Measurements from ENCODE around the gene KIF3B. TPM values are rescaled to one million over a fixed set of nuclear protein-coding genes. Genes with fewer than 3 reads are reported as not detected.

The KIF3B gene
- total and polyA plus RNA-seq, 11 donors = 3.2 to 25.4 (median 11.4) TPM

GRCh38 chr20:32343439-32343838 lies 66.0 kb downstream of the KIF3B start:
- no peaks in the 10 kb centered on the region for H3K27me3 ChIP-seq
- no peak overlapping the region for H3K27ac ChIP-seq
- no peaks in the 10 kb centered on the region for H3K36me3 ChIP-seq
- peaks cover 0 to 13% (median 0%) of the 10 kb centered on the region in 12 donors for H3K4me1 ChIP-seq
- 91 to 94% (median 92%) methylated on average over 3 of the region's 3 CpGs for WGBS, 4 donors
- no peak for ATAC-seq
- H3K9me3 ChIP-seq = no peaks in the 10 kb centered on the region
- TF ChIP-seq CTCF (IDR thresholded peaks at IDR 0.05) (no peak), POLR2A (IDR thresholded peaks at IDR 0.05) (no peak)
- no peak overlapping the region for H3K4me3 ChIP-seq
- DNase-seq = no peak
- intact Hi-C loops (cut with DNase I) = no loop called here

- Histone ChIP-seq H3K9me3 (no peaks in the 10 kb centered on the region), H3K27me3 (no peaks in the 10 kb centered on the region), H3K4me1 (peaks cover 0 to 6% (median 0%) of the 10 kb centered on the region in 12 donors), H3K4me3 (no peak overlapping the region), H3K27ac (no peak overlapping the region), H3K36me3 (no peaks in the 10 kb centered on the region)
- DNase-seq (no peak), ATAC-seq (no peak)
- TF ChIP-seq POLR2A (IDR thresholded peaks at IDR 0.05) (no peak), CTCF (IDR thresholded peaks at IDR 0.05) (no peak)
- 63 to 72% (median 66%) methylated on average over 7 of the region's 7 CpGs for WGBS, 4 donors
- intact Hi-C loops (cut with DNase I) = no loop called here
These were observed 67.5 kb downstream of the KIF3B start for GRCh38 chr20:32344835-32345506.

GRCh38 chr20:32348207-32348606 lies 70.8 kb downstream of the KIF3B start:
- H3K4me3 ChIP-seq = no peak overlapping the region
- no peaks in the 10 kb centered on the region for H3K36me3 ChIP-seq
- no peak overlapping the region for H3K27ac ChIP-seq
- TF ChIP-seq CTCF (IDR thresholded peaks at IDR 0.05) = no peak
- TF ChIP-seq POLR2A (IDR thresholded peaks at IDR 0.05) = no peak
- H3K27me3 ChIP-seq = no peaks in the 10 kb centered on the region
- H3K4me1 ChIP-seq = peaks cover 0 to 6% (median 0%) of the 10 kb centered on the region in 12 donors
- no peaks in the 10 kb centered on the region for H3K9me3 ChIP-seq
- WGBS, 4 donors = 91 to 94% (median 92%) methylated on average over 3 of the region's 3 CpGs
- intact Hi-C loops (cut with DNase I) = no loop called here
- ATAC-seq (no peak), DNase-seq (no peak)

- TF ChIP-seq POLR2A (IDR thresholded peaks at IDR 0.05) = no peak
- TF ChIP-seq CTCF (IDR thresholded peaks at IDR 0.05) = no peak
- Histone ChIP-seq H3K9me3 (no peaks in the 10 kb centered on the region), H3K4me1 (peaks cover 0 to 11% (median 0%) of the 10 kb centered on the region in 12 donors), H3K27ac (no peak overlapping the region), H3K36me3 (no peaks in the 10 kb centered on the region), H3K27me3 (no peaks in the 10 kb centered on the region), H3K4me3 (no peak overlapping the region)
- intact Hi-C loops (cut with DNase I) = loop anchor here in 1 of 10 donors (10.0 kb wide), 1 partner anchor 146 kb away; the partner anchor contains the start of genes PLAGL2 and POFUT1
- ATAC-seq (no peak), DNase-seq (no peak)
- WGBS, 4 donors = 86 to 94% (median 91%) methylated on average over 3 of the region's 3 CpGs
These were observed 73.0 kb downstream of the KIF3B start for GRCh38 chr20:32350421-32350820.

Data from heart left ventricle (tissue), 16 donors.